Fibroblast of skin of scalp (primary cell): ENCODE results near the gene MRPS9.
A peak's percentile ranks its signal among the peaks of the same experiment; 100 is the strongest.

ENCODE experiments used
- DNase-seq: peaks from one replicate; pipeline ENCODE4 v3.0.0-alpha.2; 2013

Gene MRPS9

GRCh38 chr2:105125920-105126319 lies 88.1 kb downstream of the MRPS9 start:
- no peak for DNase-seq

- no peak for DNase-seq
These were observed 88.5 kb downstream of the MRPS9 start for GRCh38 chr2:105126336-105126735.

DNA sequence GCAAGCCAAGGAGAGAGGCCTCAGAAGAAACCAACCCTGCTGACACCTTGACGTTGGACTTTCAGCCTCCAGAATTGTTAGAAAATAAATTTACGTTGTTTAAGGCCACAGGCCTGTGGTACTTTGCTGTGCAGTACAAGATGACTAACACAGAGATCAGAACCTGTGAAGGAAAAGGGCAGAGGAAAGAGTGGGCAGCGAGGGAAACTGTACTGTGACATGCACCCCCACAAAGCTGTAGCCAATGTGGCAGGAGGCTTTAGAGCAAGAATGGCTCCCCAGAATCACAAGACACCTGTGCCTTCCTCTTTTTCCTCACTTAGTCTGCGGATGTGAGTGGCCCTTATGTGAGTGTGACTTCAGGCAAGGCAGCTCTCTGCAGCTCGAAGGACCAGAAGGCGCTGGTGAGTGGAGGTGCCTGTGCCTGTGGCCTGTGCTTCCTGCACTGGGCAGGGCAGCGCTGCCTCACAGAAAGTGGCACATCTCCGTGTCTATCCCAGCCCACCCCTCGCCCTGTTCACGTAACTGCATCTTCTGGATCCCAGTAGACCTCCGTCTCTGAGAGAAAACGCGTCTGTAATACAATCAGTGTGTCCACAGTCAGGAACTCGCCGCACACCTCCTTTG lies 89.5 kb downstream of the MRPS9 start:
- DNase-seq, result no peak

DNA sequence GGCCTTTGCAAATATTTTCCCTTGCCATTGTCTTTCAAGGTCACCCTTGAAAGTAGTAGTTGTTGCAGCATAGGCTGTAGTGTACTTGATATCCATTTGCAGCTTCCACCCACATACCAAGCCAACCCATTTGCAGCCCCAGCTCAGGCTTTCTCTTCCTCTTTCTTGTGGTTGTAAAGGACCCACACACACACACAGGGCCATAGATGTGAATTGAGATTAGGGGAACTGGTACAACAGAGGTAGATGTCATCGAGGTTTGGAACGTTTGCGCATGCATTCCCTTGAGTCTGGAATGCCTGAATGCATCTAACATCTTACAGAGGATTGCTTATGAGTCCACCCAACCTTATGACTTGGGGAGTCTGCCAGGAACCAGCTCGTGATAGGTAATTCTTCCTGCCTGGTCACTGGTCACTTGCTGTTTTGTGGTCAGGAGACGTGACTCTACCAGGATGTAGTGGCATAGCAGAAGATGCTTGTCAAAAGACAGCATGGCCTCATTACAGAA lies 91.9 kb downstream of the MRPS9 start:
- DNase-seq, result no peak

DNA sequence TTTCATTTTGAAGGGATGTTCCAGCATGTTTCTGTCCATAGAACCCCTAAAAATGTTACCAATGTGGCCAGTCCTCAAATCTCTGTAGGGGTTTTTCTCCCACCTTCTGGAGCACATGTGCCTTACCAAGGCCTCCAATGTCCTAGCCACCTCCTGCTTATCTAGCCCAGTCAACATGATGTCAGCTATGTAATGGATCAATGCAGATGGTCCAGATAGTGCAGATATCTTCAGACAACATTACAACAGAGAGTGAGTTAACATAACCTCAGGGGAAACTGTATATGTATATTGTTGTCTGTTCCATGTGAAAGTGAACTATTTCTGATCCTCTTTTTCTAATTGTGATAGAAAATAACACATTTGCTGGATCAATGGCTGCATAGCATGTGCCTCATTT lies 92.7 kb downstream of the MRPS9 start:
- DNase-seq, result no peak

GRCh38 chr2:105134081-105134480 lies 96.2 kb downstream of the MRPS9 start:
- peak; percentile 64 for DNase-seq

GRCh38 chr2:105135436-105135835 lies 97.6 kb downstream of the MRPS9 start:
- no peak for DNase-seq

DNA sequence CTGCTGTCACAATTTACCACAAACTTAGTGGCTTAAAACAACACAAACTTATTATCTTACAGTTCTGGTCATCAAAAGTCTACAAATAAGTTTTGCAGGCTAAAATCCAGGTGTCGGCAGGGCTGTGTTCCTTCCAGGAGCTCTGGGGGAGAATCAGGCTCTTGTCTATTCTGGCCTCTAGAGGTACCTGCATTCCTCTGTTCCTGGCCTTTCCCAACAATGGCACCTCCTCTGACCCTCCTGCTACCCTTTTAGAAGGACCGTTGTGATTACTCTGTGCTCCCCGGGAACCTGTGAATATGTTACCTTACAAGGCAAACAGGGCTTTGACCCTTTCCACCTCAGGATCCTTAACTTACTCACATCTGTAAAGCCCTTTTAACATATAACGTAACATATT lies 98.5 kb downstream of the MRPS9 start:
- no peak for DNase-seq

DNA sequence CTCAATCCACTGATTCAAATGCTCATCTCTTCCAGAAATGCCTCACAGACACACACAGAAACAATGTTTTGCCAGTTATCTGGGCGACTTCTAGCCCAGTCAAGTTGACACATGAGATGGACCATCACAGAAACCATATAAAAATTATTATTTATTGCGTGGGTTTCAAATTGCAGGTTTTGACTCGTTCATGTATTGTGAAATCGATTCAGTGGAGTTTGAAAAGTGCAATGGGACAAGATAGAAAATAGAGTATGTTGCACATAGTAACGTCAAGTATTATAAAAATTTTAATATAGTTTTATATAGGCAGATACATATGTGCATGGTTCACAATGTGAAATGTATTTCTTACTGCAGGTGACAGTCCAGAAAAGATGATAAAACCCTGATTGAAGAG lies 100.8 kb downstream of the MRPS9 start:
- DNase-seq, result no peak

- peak; percentile 40 for DNase-seq
These were observed 101.8 kb downstream of the MRPS9 start for GRCh38 chr2:105139556-105140239.

- no peak for DNase-seq
These were observed 102.3 kb downstream of the MRPS9 start for GRCh38 chr2:105140240-105140568.

- no peak for DNase-seq
These were observed 103.3 kb downstream of the MRPS9 start for GRCh38 chr2:105141099-105141614.

GRCh38 chr2:105142239-105142638 lies 104.4 kb downstream of the MRPS9 start:
- no peak for DNase-seq

- no peak for DNase-seq
These were observed 105.2 kb downstream of the MRPS9 start for GRCh38 chr2:105143094-105143466.

- peak; percentile 30 for DNase-seq
These were observed 105.7 kb downstream of the MRPS9 start for GRCh38 chr2:105143467-105144151.

GRCh38 chr2:105144152-105144940 lies 106.5 kb downstream of the MRPS9 start:
- no peak for DNase-seq

- DNase-seq, result no peak
These were observed 107.1 kb downstream of the MRPS9 start for GRCh38 chr2:105144941-105145300.

- no peak for DNase-seq
These were observed 111.4 kb downstream of the MRPS9 start for GRCh38 chr2:105149272-105149671.
